Measurements from ENCODE around the gene TTYH1. TPM values are rescaled to one million over a fixed set of nuclear protein-coding genes. Genes with fewer than 3 reads are reported as not detected.
"Not testable (repeated sequence)": the region's sequence is repeated elsewhere in the genome, so short reads cannot be mapped to it uniquely, and the experiment has no call there.

TTYH1 gene
- total RNA-seq = 133 and 144 TPM in 2 replicates
- long read RNA-seq, partial matches to known transcripts = 4 of 6 reads
- long read RNA-seq, other reads (novel, unspliced or antisense) = 0 of 6 reads

DNA sequence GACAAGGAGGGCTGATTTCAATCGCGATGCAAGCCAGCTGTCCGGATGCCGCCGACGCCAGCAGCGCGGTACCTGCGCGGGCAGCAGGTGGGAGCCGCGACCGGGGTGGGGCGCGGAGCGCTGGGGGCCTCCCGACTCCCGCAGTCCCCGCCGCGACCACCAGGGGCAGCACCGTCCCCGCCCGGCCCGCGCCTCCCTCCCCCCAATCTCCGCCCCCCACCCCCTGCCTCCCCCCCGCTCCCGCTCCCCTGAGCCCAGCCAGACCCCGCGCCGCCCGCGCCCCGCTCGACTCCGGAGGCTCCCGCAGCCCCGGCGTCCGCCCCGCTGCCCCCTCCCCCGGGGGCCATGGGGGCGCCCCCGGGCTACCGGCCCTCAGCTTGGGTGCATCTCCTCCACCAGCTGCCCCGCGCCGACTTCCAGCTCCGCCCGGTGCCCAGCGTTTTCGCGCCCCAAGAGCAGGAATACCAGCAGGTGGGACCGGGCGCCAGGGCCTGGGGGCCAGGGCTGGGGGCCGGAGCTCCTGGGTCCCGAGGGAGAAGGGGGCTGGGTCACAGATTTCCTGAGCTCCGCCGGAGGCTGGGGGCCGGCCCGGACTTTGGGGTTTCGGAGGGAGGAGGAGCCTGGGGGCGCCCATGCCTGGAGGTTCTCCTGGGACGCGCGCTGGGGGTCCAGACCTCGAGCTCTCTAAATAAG, at the start of gene TTYH1:
TTYH1 (plus strand) TSS at position 257 of the 693 bp plus-strand sequence; CDS start at position 346, 89 bp downstream.
- peak; percentile 56 for DNase-seq (ENCODE audit: low spot score, unreplicated experiment)
- Mint-ChIP-seq H3K36me3 (ENCODE audit: insufficient read depth) (peaks cover 6% of the 10 kb centered on the region), H3K4me3 (ENCODE audit: low read depth) (peak within 1 kb of the TSS; percentile 82), H3K27ac (peak within 1 kb of the TSS; percentile 63), H3K9me3 (ENCODE audit: low read depth) (peaks cover 7% of the 10 kb centered on the region), H3K4me1 (ENCODE audit: low read depth) (peaks cover 19% of the 10 kb centered on the region), H3K27me3 (peaks cover 61% of the 10 kb centered on the region)
- TF ChIP-seq, protein P1, sequence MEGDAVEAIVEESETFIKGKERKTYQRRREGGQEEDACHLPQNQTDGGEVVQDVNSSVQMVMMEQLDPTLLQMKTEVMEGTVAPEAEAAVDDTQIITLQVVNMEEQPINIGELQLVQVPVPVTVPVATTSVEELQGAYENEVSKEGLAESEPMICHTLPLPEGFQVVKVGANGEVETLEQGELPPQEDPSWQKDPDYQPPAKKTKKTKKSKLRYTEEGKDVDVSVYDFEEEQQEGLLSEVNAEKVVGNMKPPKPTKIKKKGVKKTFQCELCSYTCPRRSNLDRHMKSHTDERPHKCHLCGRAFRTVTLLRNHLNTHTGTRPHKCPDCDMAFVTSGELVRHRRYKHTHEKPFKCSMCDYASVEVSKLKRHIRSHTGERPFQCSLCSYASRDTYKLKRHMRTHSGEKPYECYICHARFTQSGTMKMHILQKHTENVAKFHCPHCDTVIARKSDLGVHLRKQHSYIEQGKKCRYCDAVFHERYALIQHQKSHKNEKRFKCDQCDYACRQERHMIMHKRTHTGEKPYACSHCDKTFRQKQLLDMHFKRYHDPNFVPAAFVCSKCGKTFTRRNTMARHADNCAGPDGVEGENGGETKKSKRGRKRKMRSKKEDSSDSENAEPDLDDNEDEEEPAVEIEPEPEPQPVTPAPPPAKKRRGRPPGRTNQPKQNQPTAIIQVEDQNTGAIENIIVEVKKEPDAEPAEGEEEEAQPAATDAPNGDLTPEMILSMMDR (IDR thresholded peaks at IDR 0.05; ENCODE audit: unreplicated experiment) = peak; percentile 75

DNA sequence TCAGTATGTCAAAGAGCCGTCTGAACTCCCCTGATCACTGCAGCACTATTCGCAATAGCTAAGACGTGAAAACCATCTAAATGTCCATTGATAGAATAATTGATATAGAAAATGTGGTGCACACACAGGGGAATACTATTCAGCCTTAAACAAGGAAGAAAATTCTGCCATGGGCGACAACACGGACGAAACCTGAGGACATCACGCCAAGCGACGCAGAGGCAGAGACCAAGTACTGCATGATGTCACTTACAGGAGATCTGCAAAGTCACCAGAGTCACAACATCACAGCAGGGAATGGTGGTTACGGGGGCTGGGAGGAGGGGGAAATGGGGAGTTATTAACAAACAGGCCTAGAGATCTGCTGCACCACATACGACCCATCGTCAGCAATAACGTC, 49.5 kb upstream of the TTYH1 start:
- not testable (repeated sequence) for H3K4me3 Mint-ChIP-seq (ENCODE audit: low read depth); H3K36me3 Mint-ChIP-seq (ENCODE audit: insufficient read depth); H3K27ac Mint-ChIP-seq; H3K9me3 Mint-ChIP-seq (ENCODE audit: low read depth); DNase-seq (ENCODE audit: low spot score, unreplicated experiment); H3K4me1 Mint-ChIP-seq (ENCODE audit: low read depth)
- H3K27me3 Mint-ChIP-seq = peaks cover 38% of the 10 kb centered on the region

DNA sequence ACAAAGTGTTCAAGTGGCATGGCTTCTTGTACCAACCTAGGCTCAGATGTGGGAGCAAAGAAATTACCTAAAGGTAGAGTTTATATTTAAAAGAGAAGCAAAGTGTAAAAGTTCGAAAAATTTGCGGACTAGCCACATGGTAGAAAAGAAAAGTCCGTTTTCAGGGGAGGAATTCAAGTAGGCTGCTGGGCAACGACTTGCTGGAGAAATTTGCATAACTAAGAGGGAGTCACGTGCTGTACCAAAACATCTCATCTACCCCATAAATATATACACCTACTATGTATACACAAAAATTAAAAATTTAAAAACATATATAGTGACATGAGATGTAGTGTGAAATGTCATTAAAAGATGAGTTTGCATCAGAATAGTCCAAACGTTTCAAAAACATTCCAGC, 48.5 kb upstream of the TTYH1 start:
- Mint-ChIP-seq H3K36me3 (ENCODE audit: insufficient read depth) (no peaks in the 10 kb centered on the region), H3K9me3 (ENCODE audit: low read depth) (no peaks in the 10 kb centered on the region), H3K4me1 (ENCODE audit: low read depth) (no peaks in the 10 kb centered on the region), H3K4me3 (ENCODE audit: low read depth) (no peak overlapping the region), H3K27ac (no peak overlapping the region), H3K27me3 (peaks cover 33% of the 10 kb centered on the region)
- no peak for DNase-seq (ENCODE audit: low spot score, unreplicated experiment)
- TF ChIP-seq, protein P1 (IDR thresholded peaks at IDR 0.05; ENCODE audit: unreplicated experiment) = no peak

DNA sequence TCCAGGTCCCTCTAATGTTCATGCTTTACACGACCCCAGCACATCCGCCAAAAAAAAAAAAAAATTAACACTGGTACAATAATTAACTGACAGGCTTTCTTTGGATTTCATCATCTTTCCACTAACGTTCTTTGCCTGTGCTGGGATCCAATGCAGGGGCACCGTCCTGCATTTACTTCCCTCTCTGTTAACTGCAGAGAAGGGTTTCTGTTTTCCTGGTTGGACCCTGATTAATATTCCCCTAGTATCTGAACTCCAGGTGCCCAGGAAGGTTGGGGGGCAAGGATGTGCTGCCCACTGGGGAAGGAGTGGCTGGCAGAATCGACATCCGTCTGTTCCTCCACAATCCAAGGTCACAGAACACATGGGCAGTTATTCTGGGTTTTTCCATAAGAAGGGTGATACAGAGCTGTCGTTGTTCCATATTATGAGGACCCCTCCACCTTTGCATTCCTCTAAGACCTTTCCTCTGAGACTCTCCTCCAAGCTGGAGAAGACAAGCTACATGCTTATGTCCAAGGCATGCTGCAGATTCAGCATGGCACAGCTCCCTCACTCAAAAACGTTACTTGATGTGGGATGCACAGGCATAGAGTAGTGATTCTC, 46.1 kb upstream of the TTYH1 start:
- no peak for DNase-seq (ENCODE audit: low spot score, unreplicated experiment)
- Mint-ChIP-seq H3K9me3 (ENCODE audit: low read depth) (no peaks in the 10 kb centered on the region), H3K27me3 (peaks cover 20% of the 10 kb centered on the region), H3K4me1 (ENCODE audit: low read depth) (no peaks in the 10 kb centered on the region), H3K4me3 (ENCODE audit: low read depth) (no peak overlapping the region), H3K27ac (no peak overlapping the region), H3K36me3 (ENCODE audit: insufficient read depth) (no peaks in the 10 kb centered on the region)
- TF ChIP-seq, protein P1 (IDR thresholded peaks at IDR 0.05; ENCODE audit: unreplicated experiment) = no peak

DNA sequence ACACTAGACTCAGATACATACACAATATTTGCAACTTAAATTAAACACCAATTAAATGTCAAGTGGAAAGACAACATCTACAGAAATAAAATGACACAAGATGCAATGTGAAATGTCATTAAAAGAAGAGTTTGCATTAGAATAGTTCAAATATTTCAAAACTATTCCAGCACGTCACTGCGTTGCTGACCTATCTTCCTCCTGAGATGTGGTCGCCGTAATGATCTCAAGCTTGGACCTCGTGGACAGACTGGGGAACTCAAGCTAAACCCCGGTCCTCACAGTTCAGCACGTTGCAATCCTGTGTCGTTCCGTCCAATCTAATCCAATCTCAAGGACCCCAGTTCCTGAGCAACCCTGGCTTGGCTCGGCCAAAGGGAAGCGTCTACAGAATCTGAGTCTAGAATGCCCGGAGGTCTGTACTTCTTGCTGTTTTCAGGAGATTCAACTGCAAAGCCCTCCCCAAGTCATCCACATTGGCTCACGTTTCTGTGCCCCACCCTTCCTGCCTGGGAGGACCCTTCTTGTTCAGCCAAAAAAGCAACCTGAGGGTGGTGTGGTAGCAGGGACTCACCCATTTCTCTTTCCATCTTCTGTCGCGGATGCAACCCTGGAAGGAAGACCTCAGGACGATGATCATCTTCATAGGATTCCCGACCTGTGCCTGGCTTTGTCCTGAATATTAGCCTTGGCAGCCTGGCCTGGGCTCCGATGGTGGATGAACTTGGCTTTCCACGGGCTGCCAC, 45.4 kb upstream of the TTYH1 start:
- H3K27ac Mint-ChIP-seq; DNase-seq (ENCODE audit: low spot score, unreplicated experiment); H3K4me1 Mint-ChIP-seq (ENCODE audit: low read depth); H3K9me3 Mint-ChIP-seq (ENCODE audit: low read depth); H3K4me3 Mint-ChIP-seq (ENCODE audit: low read depth); H3K36me3 Mint-ChIP-seq (ENCODE audit: insufficient read depth): not testable (repeated sequence)
- H3K27me3 Mint-ChIP-seq = peaks cover 20% of the 10 kb centered on the region

DNA sequence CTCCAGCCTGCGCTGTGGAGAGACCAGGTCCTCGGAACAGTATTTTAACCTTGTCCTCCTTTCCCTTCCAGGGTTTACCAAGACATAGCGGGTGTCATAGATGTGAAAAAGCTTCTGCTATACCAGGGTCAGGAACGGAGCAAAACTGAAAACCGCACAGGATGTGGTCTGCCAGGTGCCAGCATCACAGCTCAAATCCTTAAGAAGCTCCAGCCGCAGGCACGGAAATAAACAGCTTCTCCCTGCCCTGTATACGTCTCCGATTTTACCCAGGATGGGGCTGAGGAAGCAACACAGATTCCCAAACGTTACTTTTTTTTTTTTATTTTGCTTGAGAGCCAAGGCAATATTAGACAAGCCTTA, 44.8 kb upstream of the TTYH1 start:
- not testable (repeated sequence) for H3K4me3 Mint-ChIP-seq (ENCODE audit: low read depth)

DNA sequence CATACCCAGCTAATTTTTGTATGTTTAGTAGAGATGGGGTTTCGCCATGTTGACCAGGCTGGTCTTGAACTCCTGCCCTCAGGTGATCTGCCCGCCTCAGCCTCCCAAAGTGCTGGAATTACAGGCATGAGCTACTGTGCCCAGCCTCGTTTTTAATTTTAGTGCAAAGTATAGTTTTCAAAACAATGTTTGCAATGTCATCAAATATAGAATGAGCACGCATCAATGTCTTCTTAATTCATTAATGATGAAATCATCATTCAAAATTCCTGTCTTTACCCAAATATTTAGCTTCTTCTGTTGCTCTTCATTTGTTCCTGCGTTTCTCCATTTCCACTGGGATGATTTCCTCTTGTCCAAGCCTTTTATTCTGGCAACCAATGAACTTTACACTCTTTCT, 43.8 kb upstream of the TTYH1 start:
- not testable (repeated sequence) for H3K36me3 Mint-ChIP-seq (ENCODE audit: insufficient read depth); H3K9me3 Mint-ChIP-seq (ENCODE audit: low read depth); H3K4me1 Mint-ChIP-seq (ENCODE audit: low read depth); H3K27ac Mint-ChIP-seq; DNase-seq (ENCODE audit: low spot score, unreplicated experiment); H3K4me3 Mint-ChIP-seq (ENCODE audit: low read depth)
- H3K27me3 Mint-ChIP-seq = peaks cover 21% of the 10 kb centered on the region

More for the DNA sequence above, 44.8 kb upstream of the TTYH1 start:
- peaks cover 25% of the 10 kb centered on the region for H3K27me3 Mint-ChIP-seq
- not testable (repeated sequence) for H3K27ac Mint-ChIP-seq; H3K4me1 Mint-ChIP-seq (ENCODE audit: low read depth); H3K9me3 Mint-ChIP-seq (ENCODE audit: low read depth); H3K36me3 Mint-ChIP-seq (ENCODE audit: insufficient read depth); DNase-seq (ENCODE audit: low spot score, unreplicated experiment)
